HT1080 (cell line): ENCODE measurements around the gene LORICRIN. TPM values are rescaled to one million over a fixed set of nuclear protein-coding genes. Genes with fewer than 3 reads are reported as not detected.

ENCODE experiments used
- DNase-seq: peaks from one replicate; pipeline ENCODE4 v3.0.0-alpha.2; 2015; ENCODE audit warnings: low read depth
- total RNA-seq: library from RNA; depleted of rRNA; stranded (reverse); fragments of >200 nt; shearing (Covaris generic); gene quantifications from 2 replicates; pipeline ENCODE4 v1.2.3, GENCODE V29; 2014; rRNA removed

LORICRIN gene
- total RNA-seq, 1 experiment from 2014 or later = not detected

DNA sequence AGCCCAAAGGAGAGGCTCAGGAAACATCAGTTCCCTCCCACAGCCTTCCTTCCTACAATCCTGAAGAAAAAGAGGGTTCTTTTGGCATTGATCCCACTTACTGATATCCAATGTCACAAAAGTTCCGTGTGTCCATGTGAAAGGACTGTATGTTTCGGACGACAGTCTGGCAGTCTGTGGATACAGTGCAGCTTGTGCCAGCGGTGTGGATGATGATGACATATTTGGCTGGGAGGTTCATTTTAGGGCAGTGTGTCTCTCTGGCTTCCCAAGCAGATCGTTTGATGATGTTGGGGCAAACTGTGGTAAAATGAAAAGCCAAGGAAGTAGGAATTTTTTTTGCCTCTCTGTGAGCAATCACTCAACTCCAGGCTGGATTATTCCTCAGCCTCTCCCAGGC, 42.8 kb downstream of the LORICRIN start:
- no peak for DNase-seq

DNA sequence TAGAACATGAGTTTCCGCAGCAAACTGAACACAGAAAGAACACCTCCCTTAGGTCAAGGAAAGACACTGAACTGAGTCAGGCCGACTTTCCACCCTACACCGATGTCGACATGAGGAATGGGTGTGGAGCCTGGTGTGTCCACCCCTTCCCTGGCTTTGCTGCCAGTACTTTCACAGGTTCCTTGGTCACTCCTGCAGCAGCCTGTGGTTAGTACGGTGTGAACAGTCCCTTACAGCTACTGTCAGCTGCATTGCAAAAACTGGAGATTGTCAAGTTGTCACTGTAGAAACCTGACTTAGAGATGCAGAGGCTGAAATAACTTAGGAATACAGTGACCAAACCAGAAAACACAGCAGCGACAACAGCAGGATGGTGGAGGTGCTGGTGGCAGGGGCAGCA, 46.2 kb downstream of the LORICRIN start:
- no peak for DNase-seq

DNA sequence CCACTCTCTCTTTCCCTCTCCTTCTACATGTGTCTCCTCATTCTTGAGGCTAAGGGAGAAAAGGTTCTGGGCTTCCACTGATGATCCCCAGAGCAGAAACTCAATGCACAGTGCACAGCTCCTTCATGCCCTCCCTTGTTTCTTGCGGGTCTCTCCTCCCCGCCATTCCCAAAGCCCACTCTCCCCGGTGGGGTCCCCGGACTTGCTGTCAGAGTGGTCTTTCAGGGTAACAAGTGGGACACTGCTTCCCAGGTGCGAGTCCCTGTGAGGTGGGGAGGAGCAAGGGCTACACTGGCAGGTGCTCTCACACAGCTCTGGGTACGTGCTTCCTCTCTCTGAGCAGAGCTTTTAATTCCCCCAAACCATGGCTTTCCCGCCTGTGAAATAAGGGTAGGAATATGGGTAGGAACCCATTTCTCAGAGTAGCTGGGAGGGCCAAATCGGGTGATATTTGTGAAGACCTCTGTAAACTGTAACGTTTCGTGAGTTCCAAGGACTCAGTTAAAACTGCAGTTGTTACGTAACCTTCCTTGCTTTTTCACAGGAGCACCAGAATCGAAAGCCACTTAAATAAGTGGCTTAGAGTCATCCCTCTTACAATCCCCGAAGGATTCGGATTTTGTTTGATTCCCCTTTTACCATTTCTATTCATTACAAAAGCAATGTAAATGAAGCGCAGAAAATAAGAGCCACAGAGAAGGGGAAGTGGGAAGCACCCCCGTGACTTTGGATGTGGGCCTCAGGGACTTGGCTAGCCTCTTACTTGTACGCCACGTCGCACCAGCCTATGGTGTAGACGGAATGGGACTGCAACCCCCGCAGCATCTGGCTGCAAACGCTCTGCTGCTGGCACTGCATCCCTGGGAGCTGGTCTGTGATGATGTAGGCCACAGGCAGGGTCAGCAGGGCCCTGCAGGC, 47.1 kb downstream of the LORICRIN start:
- DNase-seq = no peak

DNA sequence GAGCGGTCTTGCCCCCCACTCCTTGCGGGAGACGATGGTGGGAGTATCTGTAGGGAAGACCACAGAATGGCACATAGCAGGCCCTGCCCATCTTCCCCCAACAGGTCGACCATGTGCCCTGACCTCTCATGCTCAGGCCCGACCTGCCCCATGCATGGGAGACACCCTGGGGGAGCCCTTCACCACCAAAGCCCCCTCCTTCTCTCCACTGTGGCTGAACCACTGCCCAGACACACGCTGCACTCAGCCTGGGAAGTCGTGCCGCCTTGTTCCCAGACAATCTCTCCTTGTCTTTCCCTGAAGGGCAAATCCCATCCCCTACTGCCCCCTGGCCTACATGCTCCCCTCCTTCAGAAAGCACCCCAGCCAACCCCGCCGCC, 47.7 kb downstream of the LORICRIN start:
- DNase-seq = no peak

DNA sequence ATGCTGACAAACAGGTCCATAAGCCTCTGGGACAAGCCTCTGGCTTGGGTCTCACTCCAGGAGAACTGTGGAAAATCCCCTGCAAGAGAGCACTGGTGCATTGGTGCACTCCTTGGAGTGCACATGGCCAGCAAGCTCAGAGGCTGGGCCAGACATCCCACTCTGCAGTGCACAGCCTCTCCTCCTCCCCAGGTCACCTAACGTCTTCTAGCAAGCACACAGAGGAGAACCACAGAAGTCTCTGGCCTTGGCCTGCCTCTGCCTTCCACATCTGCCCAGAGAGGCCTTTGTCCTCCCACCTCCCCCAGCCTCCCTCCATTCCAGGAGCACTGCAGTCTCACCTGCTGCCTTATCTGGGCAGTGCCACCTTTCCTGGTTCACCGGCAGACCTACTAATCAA, 49.1 kb downstream of the LORICRIN start:
- no peak for DNase-seq

DNA sequence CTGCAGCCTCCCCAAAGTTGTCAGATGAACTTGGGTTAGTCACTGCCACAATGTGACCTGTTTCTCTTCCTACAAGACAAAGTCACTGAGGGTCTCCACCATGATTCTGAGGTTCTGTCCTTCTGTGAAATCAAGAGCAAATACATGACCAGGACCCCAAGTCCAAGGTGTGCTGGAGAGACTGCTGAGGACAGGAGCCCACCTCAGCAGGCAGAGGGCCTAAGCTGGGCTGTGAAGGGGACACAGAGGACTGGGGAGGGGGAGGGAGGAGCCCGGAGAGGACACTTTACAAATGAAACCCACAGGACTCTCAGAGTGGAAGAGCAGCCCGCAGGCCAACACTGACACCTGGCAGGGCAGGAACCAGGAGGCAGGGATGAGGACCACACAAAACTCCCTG, 50.0 kb downstream of the LORICRIN start:
- no peak for DNase-seq

DNA sequence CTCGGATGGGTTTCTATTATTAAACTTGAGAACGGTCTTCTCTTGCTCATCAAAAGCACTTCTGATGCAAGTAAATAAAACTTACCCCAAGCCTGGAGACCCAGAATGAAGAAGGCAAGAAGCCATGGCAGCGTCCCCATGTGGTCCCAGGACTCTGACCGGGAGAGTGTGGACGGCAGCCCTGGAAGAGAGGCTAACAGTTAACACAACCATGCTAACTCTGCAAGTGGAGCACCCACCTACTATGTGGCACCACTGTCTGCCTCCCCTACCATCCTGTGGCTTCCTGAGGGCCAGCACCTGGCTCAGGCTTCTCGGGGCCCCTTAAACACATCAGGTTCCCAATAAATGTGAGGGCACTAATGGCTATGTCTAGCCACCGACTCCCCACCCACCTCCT, 51.0 kb downstream of the LORICRIN start:
- no peak for DNase-seq

Other genes with a start within 250 kb of the LORICRIN start
- gene SPRR1B, start 228.5 kb upstream of the LORICRIN start, total RNA-seq = not detected in 2 replicates
- gene SPRR2D, start 218.6 kb upstream of the LORICRIN start, total RNA-seq = 1.5 TPM in 1 of 2 replicates, not detected in the other
- not detected in 2 replicates for gene SPRR2A, start 202.2 kb upstream of the LORICRIN start, total RNA-seq
- not detected in 2 replicates for gene SPRR2B, start 188.1 kb upstream of the LORICRIN start, total RNA-seq
- gene SPRR2E, start 165.2 kb upstream of the LORICRIN start, total RNA-seq = not detected in 2 replicates
- gene SPRR2F, start 146.2 kb upstream of the LORICRIN start, total RNA-seq = not detected in 2 replicates
- gene SPRR2G, start 108.8 kb upstream of the LORICRIN start, total RNA-seq = not detected in 2 replicates
- not detected in 2 replicates for gene LELP1, start 56.3 kb upstream of the LORICRIN start, total RNA-seq
- 1.3 and 2.0 TPM in 2 replicates for gene PRR9, start 42.1 kb upstream of the LORICRIN start, total RNA-seq
- gene PGLYRP3, start 53.3 kb downstream of the LORICRIN start, total RNA-seq = not detected in 2 replicates
- gene PGLYRP4, start 89.2 kb downstream of the LORICRIN start, total RNA-seq = not detected in 2 replicates
- not detected in 2 replicates for gene S100A9, start 98.2 kb downstream of the LORICRIN start, total RNA-seq
- gene S100A12, start 115.9 kb downstream of the LORICRIN start, total RNA-seq = not detected in 2 replicates
- not detected in 2 replicates for gene S100A8, start 131.4 kb downstream of the LORICRIN start, total RNA-seq
- not detected in 2 replicates for gene S100A7A, start 156.8 kb downstream of the LORICRIN start, total RNA-seq
- gene S100A7, start 201.0 kb downstream of the LORICRIN start, total RNA-seq = not detected in 2 replicates